VCaP (cell line): ENCODE results near the gene PTPRD.

Source experiments
- H3K27ac ChIP-seq: fragments of 450-650 bp; 2 replicates; pipeline ENCODE4 v1.5.1; 2017
- TF ChIP-seq, protein P1 (sequence below): fragments of 450-650 bp; conservative IDR thresholded peaks from 2 replicates; pipeline ENCODE4 v1.5.1; 2017; ENCODE audit warnings: mild to moderate bottlenecking, moderate library complexity

The PTPRD gene

DNA sequence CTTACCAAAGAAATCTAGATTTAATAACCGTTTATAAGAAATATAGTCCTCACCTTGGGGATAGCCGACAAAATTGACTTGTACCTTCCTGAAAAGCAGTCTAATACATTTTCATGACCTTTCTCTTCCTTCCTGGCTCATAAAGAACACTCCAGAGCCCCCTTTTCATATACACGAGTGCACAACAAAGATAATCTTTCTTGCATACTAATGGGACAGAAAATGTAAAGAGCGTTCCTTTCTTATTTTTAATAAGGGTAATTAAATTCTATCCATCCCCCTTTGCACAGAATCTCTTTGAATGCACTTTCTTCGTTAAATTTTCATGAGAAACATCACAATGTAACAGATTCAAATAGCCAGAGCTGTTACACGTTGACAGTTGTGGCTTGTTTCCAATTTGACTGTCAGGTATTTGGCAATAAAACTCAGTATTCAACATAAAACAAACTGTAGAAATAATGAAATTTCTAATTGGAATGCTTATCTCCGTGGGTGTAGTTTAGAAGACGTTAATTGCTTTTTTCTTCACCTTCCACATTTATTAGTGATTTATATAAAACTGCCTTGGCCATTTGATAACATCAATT is 2080.9 kb downstream of the PTPRD start:
- H3K27ac ChIP-seq: no peak overlapping the region
- TF ChIP-seq, protein P1, sequence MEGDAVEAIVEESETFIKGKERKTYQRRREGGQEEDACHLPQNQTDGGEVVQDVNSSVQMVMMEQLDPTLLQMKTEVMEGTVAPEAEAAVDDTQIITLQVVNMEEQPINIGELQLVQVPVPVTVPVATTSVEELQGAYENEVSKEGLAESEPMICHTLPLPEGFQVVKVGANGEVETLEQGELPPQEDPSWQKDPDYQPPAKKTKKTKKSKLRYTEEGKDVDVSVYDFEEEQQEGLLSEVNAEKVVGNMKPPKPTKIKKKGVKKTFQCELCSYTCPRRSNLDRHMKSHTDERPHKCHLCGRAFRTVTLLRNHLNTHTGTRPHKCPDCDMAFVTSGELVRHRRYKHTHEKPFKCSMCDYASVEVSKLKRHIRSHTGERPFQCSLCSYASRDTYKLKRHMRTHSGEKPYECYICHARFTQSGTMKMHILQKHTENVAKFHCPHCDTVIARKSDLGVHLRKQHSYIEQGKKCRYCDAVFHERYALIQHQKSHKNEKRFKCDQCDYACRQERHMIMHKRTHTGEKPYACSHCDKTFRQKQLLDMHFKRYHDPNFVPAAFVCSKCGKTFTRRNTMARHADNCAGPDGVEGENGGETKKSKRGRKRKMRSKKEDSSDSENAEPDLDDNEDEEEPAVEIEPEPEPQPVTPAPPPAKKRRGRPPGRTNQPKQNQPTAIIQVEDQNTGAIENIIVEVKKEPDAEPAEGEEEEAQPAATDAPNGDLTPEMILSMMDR: no peak

DNA sequence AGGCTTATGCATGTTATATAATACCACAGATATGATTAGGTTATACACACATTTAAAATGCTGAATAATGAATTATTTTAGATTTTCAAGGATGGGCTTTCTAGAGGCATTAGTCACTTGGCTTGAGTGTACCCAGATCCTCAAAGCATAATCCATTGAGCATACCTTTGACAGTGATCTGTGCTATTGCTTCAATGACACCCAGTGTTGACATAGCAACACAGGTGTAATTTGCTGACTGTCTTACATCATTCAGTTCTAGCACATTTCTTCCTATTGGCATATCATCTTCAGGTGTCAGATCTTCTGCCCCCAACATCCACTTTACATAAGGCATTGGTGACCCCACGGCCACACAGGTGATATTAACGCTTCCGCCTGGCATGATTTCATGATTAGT is 2091.7 kb downstream of the PTPRD start:
- no peak overlapping the region for H3K27ac ChIP-seq
- TF ChIP-seq, protein P1: no peak

DNA sequence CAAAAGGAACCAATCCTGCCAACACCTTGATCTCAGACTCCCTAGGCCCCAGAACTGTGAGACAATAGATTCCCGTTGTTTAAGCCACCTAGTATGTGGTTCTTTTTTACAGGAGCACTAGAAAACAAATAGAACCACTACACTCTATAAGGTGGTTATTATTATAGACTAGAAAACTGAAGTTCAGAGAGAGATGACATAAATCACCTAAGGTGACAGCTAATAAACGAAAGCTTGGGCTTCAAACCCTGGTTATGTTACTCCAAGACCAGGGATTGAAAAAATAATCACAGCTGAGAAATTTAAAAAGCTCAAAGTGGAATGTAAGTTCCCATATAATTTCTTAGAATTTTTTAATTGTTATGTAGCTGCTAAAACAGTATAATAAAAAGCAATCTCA is 2097.1 kb downstream of the PTPRD start:
- no peak overlapping the region for H3K27ac ChIP-seq
- TF ChIP-seq, protein P1: no peak

DNA sequence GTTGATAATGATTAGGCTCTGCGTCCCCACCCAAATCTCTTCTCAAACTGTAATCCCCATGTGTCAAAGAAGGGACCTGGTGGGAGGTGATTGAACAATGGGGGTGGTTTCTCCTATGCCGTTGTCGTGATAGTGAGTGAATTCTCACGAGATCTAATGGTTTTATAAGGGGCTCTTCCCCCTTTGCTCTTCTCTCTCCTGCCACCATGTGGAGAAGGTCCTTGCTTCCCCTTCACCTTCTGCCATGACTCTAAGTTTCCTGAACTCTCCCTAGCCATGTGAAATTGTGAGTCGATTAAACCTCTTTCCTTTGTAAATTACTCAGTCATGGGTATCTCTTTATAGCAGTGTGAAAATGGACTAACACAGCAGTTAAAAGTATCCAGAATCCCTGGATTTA is 2098.0 kb downstream of the PTPRD start:
- H3K27ac ChIP-seq: no peak overlapping the region
- TF ChIP-seq, protein P1: peak; percentile 18; the same call in 1 of the 2 replicates

DNA sequence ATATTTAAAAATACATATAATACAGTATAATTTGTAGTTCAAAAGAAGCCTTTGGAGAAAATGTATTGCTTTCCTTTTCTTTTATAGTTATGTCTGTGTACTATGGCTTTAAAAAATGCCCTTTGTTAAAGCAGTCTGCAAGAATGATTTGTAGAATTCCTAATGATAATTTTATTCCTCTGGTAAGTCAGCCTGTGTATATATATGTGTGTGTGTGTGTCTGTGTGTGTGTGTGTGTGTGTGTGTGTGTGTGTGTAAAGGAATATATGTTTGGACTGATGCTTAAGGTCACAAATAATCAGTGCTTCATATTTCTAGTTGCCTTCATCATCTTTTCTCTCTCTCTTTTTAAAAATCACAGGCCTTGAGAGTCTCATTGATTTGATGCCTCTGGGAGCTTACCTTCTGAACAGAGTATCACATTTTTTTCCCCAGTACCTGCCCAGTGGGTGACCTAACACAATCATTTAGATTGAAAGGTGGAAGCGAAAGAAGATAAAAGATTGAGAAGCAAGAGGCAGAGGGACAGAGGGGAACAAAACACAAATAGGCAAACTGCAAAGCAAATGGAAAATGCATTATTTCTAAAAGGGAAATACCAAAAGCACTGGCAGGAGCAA is 2104.0 kb downstream of the PTPRD start:
- no peak overlapping the region for H3K27ac ChIP-seq
- TF ChIP-seq, protein P1: no peak

DNA sequence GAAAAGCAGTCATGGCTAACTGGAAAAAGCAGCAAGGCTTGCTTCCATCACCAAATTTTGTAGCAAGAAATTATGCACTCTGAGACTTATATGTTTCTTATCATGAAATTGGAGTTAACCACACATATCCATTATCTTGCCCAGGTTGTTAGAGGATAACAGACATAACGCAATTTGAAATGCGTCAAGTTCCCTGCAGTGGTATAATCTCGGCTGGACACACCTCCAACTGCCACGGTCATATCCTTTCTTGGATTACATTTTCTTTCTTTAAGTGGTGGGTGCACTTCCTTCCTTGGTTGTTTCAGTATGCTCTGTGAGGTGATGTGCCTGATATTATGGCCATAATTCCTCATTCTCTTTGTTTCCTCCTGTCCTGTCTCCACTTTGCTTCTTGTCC is 2118.2 kb downstream of the PTPRD start:
- H3K27ac ChIP-seq: no peak overlapping the region
- TF ChIP-seq, protein P1: no peak

DNA sequence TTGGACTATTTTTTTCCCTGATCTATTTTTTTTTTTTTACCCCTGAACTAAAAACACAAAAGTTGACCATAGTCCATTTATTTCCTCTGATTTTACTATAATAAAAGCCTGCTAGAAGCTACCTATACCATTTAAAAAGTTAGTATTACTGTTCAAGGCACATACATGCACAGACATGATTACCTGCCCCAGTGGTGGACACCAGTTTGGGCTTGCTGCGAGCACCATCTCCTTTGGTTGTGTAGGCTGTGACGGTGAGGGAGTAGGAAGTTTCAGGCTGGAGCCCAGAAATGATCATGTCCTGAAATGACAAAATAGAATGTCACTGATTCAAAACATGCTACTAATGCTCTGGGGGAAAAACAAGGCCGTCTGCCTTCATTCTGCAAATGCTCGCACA is 2120.1 kb downstream of the PTPRD start:
- TF ChIP-seq, protein P1: no peak

More for the DNA sequence above, 2120.1 kb downstream of the PTPRD start:
- H3K27ac ChIP-seq: no peak overlapping the region
